ENCODE measurements around the gene INPP4A. TPM values are rescaled to one million over a fixed set of nuclear protein-coding genes. Genes with fewer than 3 reads are reported as not detected.

The INPP4A gene
- polyA plus RNA-seq, 1 experiment = 12.9 TPM

- no peak for DNase-seq (ENCODE audit: low read depth, low spot score)
- ChIA-PET CTCF (no interaction called here), POLR2A (no interaction called here)
Observed at GRCh38 chr2:98576666-98577312, 132.1 kb downstream of the INPP4A start.

GRCh38 chr2:98577313-98577712, 132.7 kb downstream of the INPP4A start:
- H3K4me3 ChIP-seq (ENCODE audit: low read depth, low read length) = no peak overlapping the region
- CTCF ChIA-PET = no interaction called here
- no peak overlapping the region for H3K27ac ChIP-seq (ENCODE audit: low read depth, low read length)
- no peaks in the 10 kb centered on the region; the same call in 1 of the 2 replicates for H3K9me3 ChIP-seq (ENCODE audit: control insufficient read depth, insufficient read depth, low read length)
- no peaks in the 10 kb centered on the region for H3K27me3 ChIP-seq (ENCODE audit: control insufficient read depth, insufficient read depth, low read length)
- peak; percentile 16; the same call in 1 of the 2 replicates for TF ChIP-seq CTCF (IDR thresholded peaks at IDR 0.05; ENCODE audit: low read depth, low read length)
- no peak for DNase-seq (ENCODE audit: low read depth, low spot score)
- POLR2A ChIA-PET = no interaction called here

More at GRCh38 chr2:98576666-98577312, 132.1 kb downstream of the INPP4A start:
- no peak for TF ChIP-seq CTCF (IDR thresholded peaks at IDR 0.05; ENCODE audit: low read depth, low read length)
- Histone ChIP-seq H3K4me3 (ENCODE audit: low read depth, low read length) (no peak overlapping the region), H3K9me3 (ENCODE audit: control insufficient read depth, insufficient read depth, low read length) (no peaks in the 10 kb centered on the region; the same call in 1 of the 2 replicates), H3K27ac (ENCODE audit: low read depth, low read length) (no peak overlapping the region), H3K27me3 (ENCODE audit: control insufficient read depth, insufficient read depth, low read length) (no peaks in the 10 kb centered on the region)

GRCh38 chr2:98578231-98578630, 133.6 kb downstream of the INPP4A start:
- H3K27me3 ChIP-seq (ENCODE audit: control insufficient read depth, insufficient read depth, low read length) = no peaks in the 10 kb centered on the region
- no peak for TF ChIP-seq CTCF (IDR thresholded peaks at IDR 0.05; ENCODE audit: low read depth, low read length)
- no peak for DNase-seq (ENCODE audit: low read depth, low spot score)
- no peaks in the 10 kb centered on the region; the same call in 1 of the 2 replicates for H3K9me3 ChIP-seq (ENCODE audit: control insufficient read depth, insufficient read depth, low read length)
- POLR2A ChIA-PET = no interaction called here
- CTCF ChIA-PET = no interaction called here
- no peak overlapping the region for H3K27ac ChIP-seq (ENCODE audit: low read depth, low read length)
- no peak overlapping the region for H3K4me3 ChIP-seq (ENCODE audit: low read depth, low read length)

GRCh38 chr2:98579926-98580325, 135.3 kb downstream of the INPP4A start:
- no peaks in the 10 kb centered on the region for H3K27me3 ChIP-seq (ENCODE audit: control insufficient read depth, insufficient read depth, low read length)
- no peak for DNase-seq (ENCODE audit: low read depth, low spot score)
- H3K4me3 ChIP-seq (ENCODE audit: low read depth, low read length) = no peak overlapping the region
- no peak overlapping the region for H3K27ac ChIP-seq (ENCODE audit: low read depth, low read length)
- ChIA-PET POLR2A (no interaction called here), CTCF (no interaction called here)
- no peak for TF ChIP-seq CTCF (IDR thresholded peaks at IDR 0.05; ENCODE audit: low read depth, low read length)
- no peaks in the 10 kb centered on the region for H3K9me3 ChIP-seq (ENCODE audit: control insufficient read depth, insufficient read depth, low read length)

GRCh38 chr2:98580656-98581284, 136.1 kb downstream of the INPP4A start:
- Histone ChIP-seq H3K27me3 (ENCODE audit: control insufficient read depth, insufficient read depth, low read length) (no peaks in the 10 kb centered on the region), H3K9me3 (ENCODE audit: control insufficient read depth, insufficient read depth, low read length) (no peaks in the 10 kb centered on the region), H3K27ac (ENCODE audit: low read depth, low read length) (no peak overlapping the region), H3K4me3 (ENCODE audit: low read depth, low read length) (no peak overlapping the region)
- DNase-seq (ENCODE audit: low read depth, low spot score) = no peak
- ChIA-PET CTCF (no interaction called here), POLR2A (no interaction called here)
- TF ChIP-seq CTCF (IDR thresholded peaks at IDR 0.05; ENCODE audit: low read depth, low read length) = no peak

Data from AG04450 (cell line).